Motor neuron (in vitro differentiated cells): ENCODE results near the gene FOXQ1. TPM values are rescaled to one million over a fixed set of nuclear protein-coding genes. Genes with fewer than 3 reads are reported as not detected.
"Not testable (repeated sequence)": the region's sequence is repeated elsewhere in the genome, so short reads cannot be mapped to it uniquely, and the experiment has no call there.

Experiments
- ATAC-seq, 8 experiments: fragments of 200-7000 bp; cut with Tn5 transposase; replicated peaks in 6 of 8; 2 replicates each; pipeline ENCODE4 v1.8.0; 2021; ENCODE audit warnings: mild to moderate bottlenecking in 8 of 8, moderate library complexity in 8 of 8
- H3K27ac ChIP-seq, 2 donors: fragments of 250-450 bp; sonication (Bioruptor Pico); 2 replicates each; pipeline ENCODE4 v1.9.0; 2021; ENCODE audit warnings: antibody characterized with exemption in 2 of 2, mild to moderate bottlenecking in 2 of 2, moderate library complexity in 1 of 2
- H3K4me1 ChIP-seq, 2 donors: fragments of 250-450 bp; sonication (Bioruptor Pico); replicated peaks in 1 of 2; 2 replicates each; pipeline ENCODE4 v1.6.1; 2021; ENCODE audit warnings: antibody characterized with exemption in 2 of 2, mild to moderate bottlenecking in 2 of 2, moderate library complexity in 1 of 2
- H3K4me3 ChIP-seq, 5 donors: fragments of 250-450 bp; sonication (Bioruptor Pico); 2 replicates each; pipeline ENCODE4 v1.9.0; 2021; ENCODE audit warnings: antibody characterized with exemption in 5 of 5, mild to moderate bottlenecking in 5 of 5, moderate library complexity in 4 of 5
- WGBS, 10 experiments: fragments of 450-650 bp; shearing (Covaris generic); methylation state at CpG; one replicate each; pipeline ENCODE4 v1.0.0; 2022; 5-methylcytosine and 5-hydroxymethylcytosine counted together
- in situ Hi-C, 9 experiments: fragments of 400-800 bp; cut with MboI; loops; one replicate each; pipeline ENCODE4 v1.15.0; 2021; ENCODE audit warnings: low sequenced_read_pairs in 9 of 9, low pct_unique_long_range_greater_than_20kb in 2 of 9; ENCODE audit not compliant: unreplicated experiment in 9 of 9
- total RNA-seq, 8 experiments: library from RNA; unstranded; fragments of 300-600 nt; gene quantifications; 2 replicates each; pipeline versions ENCODE4 v1.2.3 to v1.2.4, GENCODE V29; 2022

The FOXQ1 gene
- total RNA-seq, 8 experiments from 2014 or later = 0.24 to 0.78 TPM; not detected in 6

DNA sequence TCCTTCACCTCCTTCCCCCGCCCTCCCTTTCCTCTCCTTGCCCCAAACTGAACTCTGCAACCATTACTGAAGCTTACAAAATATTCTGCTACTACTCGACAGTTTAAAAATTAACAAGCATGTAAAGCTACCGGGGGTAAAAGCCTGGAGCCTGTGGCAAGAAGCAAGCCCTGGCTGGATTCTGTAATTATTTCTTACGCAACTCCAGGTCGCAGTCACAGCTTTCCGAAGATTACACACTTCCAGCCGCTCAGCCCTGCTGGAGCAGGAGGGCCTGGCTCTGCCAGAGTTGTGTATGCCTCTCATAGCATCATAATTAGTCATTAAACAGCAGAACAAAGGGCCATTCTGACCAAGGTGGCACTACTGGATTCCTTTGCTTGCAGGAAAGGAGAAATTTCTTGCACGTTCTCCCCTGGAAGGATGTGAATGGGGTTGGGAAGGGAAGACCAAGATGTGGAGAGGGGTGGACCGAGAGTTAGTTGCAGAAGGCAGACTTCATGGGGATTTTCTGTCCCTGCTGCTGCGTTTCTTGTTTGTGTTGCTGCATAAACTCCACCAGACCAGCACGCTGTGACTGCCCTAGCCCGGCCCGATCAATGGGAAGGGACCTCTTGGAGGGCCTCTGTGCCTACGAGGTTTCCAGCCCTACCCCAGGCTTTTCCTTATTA is 23.6 kb downstream of the FOXQ1 start:
- in situ Hi-C loops = no loop called here
- 0 to 70% (median 47%) methylated on average over 2 to 14 of the region's 14 CpGs; no CpG with 5 or more reads in 1 of the 10 experiments for WGBS, 10 experiments

DNA sequence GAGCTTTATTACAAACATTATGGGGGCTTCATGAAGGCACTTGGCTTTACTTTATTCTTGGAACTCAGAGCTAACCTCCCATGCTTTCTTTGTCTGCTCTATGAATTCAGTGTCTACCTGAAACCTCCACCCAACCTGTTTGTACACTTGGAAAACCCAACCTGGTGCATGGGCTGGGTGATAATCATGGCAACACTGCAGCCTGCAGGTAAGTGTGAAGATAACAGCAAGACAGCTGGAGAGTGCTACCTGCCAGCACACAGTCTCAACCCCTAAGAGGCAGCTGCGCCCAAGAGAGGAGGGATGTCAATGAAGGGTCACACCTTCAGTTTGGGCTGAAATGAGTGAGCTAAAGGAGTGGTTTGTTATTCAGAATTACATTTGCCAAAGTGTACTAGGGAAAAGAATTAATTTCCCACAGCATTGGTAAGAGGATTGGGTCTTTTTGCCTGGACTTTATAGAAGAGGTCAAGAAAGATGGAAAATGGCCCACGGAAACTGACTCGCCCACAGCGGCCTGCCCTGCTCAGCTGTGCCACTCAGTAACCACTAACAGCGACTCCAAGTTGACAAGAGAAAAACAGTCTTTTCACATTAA is 24.4 kb downstream of the FOXQ1 start:
- peak in 1 of 8 experiments; percentile 43 for ATAC-seq
- Histone ChIP-seq H3K4me1 (no peaks in the 10 kb centered on the region), H3K27ac (no peak overlapping the region), H3K4me3 (no peak overlapping the region)
- in situ Hi-C loops = no loop called here
- 73 to 100% (median 89%) methylated on average over 2 to 5 of the region's 5 CpGs; no CpG with 5 or more reads in 1 of the 10 experiments for WGBS, 10 experiments

More for the DNA sequence above, 23.6 kb downstream of the FOXQ1 start:
- no peaks in the 10 kb centered on the region for H3K4me1 ChIP-seq
- no peak overlapping the region for H3K4me3 ChIP-seq
- no peak overlapping the region for H3K27ac ChIP-seq
- ATAC-seq = peak in 1 of 8 experiments; percentile 17

DNA sequence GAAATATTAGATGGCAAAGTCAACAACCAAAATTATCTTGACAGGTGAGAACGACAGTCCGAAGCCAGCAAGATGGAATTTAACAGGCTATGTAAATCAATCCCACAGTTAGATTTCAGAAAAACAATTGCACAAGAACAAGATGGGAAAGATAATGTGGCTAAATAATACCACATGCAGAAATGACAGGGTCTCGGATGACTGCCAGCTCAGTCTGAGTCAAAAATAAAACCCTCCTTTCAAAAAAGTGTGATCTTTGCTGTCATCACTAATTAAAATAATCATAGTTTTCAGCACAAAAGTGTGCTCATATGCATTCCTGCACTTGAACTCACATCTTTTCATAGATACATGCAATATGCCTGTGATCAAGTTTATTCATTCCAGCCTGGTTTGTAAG is 25.9 kb downstream of the FOXQ1 start:
- WGBS, 10 experiments = 0 to 100% (median 73%) methylated on average over 1 to 3 of the region's 3 CpGs; no CpG with 5 or more reads in 1 of the 10 experiments
- no peaks in the 10 kb centered on the region for H3K4me1 ChIP-seq
- H3K27ac ChIP-seq = no peak overlapping the region
- in situ Hi-C loops = no loop called here
- no peak for ATAC-seq
- no peak overlapping the region for H3K4me3 ChIP-seq

DNA sequence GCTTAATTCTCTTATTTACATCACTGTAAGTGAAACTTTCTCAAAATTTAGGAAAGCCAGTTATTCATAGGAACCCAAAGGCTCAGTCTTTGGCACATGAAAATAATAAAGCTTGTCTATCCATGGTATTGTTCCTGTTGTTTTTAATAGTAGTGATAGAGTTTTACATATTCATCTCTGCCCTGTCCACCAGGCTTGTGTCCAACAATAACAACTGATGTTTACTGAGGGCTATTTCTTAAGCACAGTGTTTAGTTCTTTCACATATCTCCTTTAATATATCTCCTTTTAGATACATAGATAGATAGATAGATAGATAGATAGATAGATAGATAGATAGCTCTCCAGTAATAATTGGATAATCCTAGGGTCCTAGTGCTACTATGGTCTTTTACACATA is 34.2 kb downstream of the FOXQ1 start:
- H3K27ac ChIP-seq = no peak overlapping the region
- H3K4me1 ChIP-seq = no peaks in the 10 kb centered on the region
- no peak overlapping the region for H3K4me3 ChIP-seq
- in situ Hi-C loops = no loop called here
- no peak for ATAC-seq

DNA sequence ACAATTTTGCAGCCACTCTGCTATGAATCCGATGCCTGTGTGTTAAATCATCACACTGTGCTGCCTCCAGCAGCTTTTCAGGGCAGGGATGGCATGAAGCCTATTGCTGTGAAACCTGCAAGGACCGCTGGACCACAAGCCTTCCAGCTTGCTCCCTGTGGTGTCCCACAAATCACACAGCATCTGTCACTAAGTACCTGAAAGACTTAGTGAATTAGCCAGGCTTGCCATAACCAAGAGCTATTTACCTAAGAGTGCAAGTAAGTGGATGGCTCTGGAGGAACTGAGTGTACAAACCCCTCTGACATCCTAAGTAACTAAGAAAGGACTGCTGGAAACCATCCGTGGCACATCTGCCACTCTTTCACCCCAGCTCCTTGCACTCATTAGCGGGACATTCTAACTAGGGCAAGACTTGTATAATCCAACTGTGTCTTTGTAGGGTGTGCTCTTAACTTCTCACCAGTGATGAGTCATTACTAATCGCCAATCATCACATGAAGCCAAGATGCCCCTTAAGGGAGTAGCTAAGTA is 34.7 kb downstream of the FOXQ1 start:
- no peak overlapping the region for H3K27ac ChIP-seq
- peak in 2 of 8 experiments; percentile 79 to 80 for ATAC-seq
- in situ Hi-C loops = no loop called here
- H3K4me1 ChIP-seq = no peaks in the 10 kb centered on the region
- 0 to 91% (median 40%) methylated on average over 1 to 4 of the region's 5 CpGs; no CpG with 5 or more reads in 3 of the 10 experiments for WGBS, 10 experiments
- H3K4me3 ChIP-seq = no peak overlapping the region

GRCh38 chr6:1347161-1347560 is 35.3 kb downstream of the FOXQ1 start:
- ATAC-seq = no peak
- 35 to 100% (median 78%) methylated on average over 1 to 3 of the region's 3 CpGs; no CpG with 5 or more reads in 4 of the 10 experiments for WGBS, 10 experiments

GRCh38 chr6:1348675-1349074 is 36.8 kb downstream of the FOXQ1 start:
- in situ Hi-C loops = no loop called here
- WGBS, 10 experiments = 0 to 80% (median 52%) methylated on average over 1 of the region's 1 CpG; no CpG with 5 or more reads in 4 of the 10 experiments
- ATAC-seq = no peak
- H3K4me3 ChIP-seq = no peak overlapping the region
- no peak overlapping the region for H3K27ac ChIP-seq
- no peaks in the 10 kb centered on the region for H3K4me1 ChIP-seq

More at GRCh38 chr6:1347161-1347560, 35.3 kb downstream of the FOXQ1 start:
- Histone ChIP-seq H3K27ac (no peak overlapping the region), H3K4me3 (no peak overlapping the region), H3K4me1 (no peaks in the 10 kb centered on the region)
- in situ Hi-C loops = no loop called here

DNA sequence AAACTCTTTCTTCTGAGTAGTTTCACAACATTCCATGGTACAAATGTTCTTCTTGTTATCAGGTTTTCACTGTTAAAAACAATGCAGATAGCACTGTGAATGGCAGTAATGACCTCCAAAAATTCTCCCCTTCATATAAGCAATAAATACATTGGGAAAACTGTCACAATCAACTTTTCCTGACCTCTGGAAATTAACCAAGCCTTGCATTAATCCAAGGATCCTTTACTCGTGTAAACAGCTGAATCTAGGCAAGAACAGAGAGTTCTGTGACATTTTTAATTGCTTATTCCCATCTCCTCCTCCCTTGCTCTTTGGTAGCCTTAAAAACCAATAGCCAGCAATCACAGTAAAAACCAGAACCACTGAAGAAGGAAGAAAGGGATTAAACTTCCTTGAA is 37.8 kb downstream of the FOXQ1 start:
- ATAC-seq = no peak
- no peaks in the 10 kb centered on the region for H3K4me1 ChIP-seq
- no peak overlapping the region for H3K27ac ChIP-seq
- H3K4me3 ChIP-seq = no peak overlapping the region
- in situ Hi-C loops = no loop called here
- WGBS, 10 experiments = 0 to 67% (median 5%) methylated on average over 1 of the region's 1 CpG; no CpG with 5 or more reads in 2 of the 10 experiments

DNA sequence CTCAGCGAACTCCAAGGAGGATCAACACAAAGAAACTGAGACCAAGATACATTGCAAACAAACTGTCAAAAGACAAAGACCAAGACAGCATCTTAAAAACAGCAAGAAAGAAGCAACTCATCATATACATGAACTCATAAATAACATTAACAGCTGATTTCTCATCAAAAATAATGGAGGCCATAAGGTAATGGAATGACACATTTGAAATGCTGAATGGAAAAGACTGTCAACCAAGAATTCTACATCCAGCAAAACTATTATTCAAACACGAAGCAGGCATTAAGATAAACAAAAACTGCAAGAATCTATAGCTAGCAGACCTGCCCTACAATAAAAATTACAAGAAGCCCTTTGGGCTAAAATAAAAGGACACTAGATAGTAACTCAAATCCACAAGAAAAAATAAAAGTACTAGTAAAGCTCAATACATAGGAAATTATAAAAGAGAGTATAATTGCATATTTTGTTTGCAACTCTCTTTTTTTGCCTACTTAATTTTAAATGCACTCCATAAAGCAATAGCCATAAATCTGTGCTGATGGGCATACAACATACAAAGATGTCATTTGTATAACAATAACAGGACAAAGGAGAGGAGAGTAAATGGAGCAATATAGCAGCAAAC is 39.6 kb downstream of the FOXQ1 start:
- 15 to 80% (median 74%) methylated on average over 1 to 2 of the region's 2 CpGs for WGBS, 10 experiments
- no peaks in the 10 kb centered on the region for H3K4me1 ChIP-seq
- in situ Hi-C loops = no loop called here
- no peak for ATAC-seq
- no peak overlapping the region for H3K4me3 ChIP-seq
- H3K27ac ChIP-seq = no peak overlapping the region

DNA sequence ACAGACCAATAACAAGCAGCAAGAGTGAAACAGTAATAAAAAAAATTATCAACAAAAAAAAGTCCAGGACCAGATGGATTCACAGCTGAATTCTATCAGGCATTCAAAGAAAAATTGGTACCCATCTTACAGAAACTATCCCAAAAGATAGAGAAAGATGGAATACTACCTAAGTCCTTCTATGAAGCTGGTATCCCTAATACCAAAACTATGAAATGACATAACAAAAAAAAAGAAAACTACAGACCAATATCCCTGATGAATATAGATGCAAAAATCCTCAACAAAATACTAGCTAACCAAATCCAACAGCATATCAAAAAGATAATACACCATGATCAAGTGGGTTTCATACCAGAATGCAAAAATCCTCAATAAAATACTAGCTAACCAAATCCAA is 43.2 kb downstream of the FOXQ1 start:
- H3K4me1 ChIP-seq, H3K4me3 ChIP-seq, ATAC-seq, H3K27ac ChIP-seq, in situ Hi-C loops: not testable (repeated sequence)

- H3K4me1 ChIP-seq, in situ Hi-C loops, H3K4me3 ChIP-seq, H3K27ac ChIP-seq, ATAC-seq: not testable (repeated sequence)
- 60 to 100% (median 94%) methylated on average over 1 to 3 of the region's 4 CpGs; no CpG with 5 or more reads in 4 of the 10 experiments for WGBS, 10 experiments
These were observed 49.8 kb downstream of the FOXQ1 start for GRCh38 chr6:1361717-1362116.

DNA sequence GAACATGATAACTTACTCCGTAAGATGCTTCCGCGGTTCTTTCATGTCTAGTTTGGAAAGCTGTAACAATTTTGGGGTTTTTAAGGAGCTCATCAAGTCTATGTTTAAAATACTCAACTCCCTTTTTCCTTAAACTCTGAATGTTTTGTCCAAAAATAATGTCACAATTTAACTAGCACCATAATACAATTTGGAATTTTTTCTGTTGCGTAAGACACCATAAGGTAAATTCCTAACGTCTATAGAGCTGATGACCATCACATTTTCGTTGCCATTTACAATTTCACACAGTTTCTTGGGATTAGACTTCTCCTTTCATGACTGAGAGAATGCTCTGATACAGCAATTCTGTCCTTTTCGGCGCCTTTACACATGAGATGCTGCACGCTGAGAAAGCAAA is 50.7 kb downstream of the FOXQ1 start:
- Histone ChIP-seq H3K27ac (no peak overlapping the region), H3K4me3 (no peak overlapping the region), H3K4me1 (no peaks in the 10 kb centered on the region)
- no peak for ATAC-seq
- 54 to 90% (median 81%) methylated on average over 3 to 9 of the region's 9 CpGs for WGBS, 10 experiments
- in situ Hi-C loops = no loop called here

DNA sequence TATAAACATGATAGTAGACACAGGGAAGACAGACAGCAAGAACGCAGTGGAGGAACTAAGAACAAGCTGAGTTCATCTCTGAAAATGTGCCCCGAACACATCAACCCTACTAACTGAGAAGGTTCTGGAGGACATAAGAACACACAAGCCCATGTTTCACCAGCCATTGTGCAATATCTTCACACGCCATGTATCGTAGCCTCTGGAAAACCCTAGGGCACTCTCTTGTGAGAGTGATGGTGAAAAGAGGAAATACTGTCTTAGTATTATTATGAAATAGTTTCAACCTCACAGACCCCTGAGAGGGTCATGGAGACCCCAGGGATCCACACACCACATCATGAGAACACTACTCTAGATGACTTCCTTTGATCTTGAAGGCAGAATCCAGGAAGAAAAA is 51.4 kb downstream of the FOXQ1 start:
- in situ Hi-C loops = no loop called here
- ATAC-seq = no peak
- no peak overlapping the region for H3K27ac ChIP-seq
- no peak overlapping the region for H3K4me3 ChIP-seq
- WGBS, 10 experiments = 20 to 96% (median 80%) methylated on average over 1 to 4 of the region's 4 CpGs; no CpG with 5 or more reads in 1 of the 10 experiments
- H3K4me1 ChIP-seq = no peaks in the 10 kb centered on the region
